Left lung (tissue), 10 donors: ENCODE results near the gene KIF4B. TPM values are rescaled to one million over a fixed set of nuclear protein-coding genes. Genes with fewer than 3 reads are reported as not detected.

Source experiments
- ATAC-seq: fragments of 200-7000 bp; cut with Tn5 transposase; one replicate; pipeline ENCODE4 v1.9.1; 2020; ENCODE audit warnings: moderate library complexity
- DNase-seq, 4 donors: peaks; one replicate each; pipeline ENCODE4 v3.0.0-alpha.2; 2013 to 2020
- H3K27ac ChIP-seq, 2 donors: fragments of 200-600 bp; sonication (generic) in 1 of 2; one replicate each; pipeline versions ENCODE4 v1.5.0 to v1.8.0; 2020 to 2021
- H3K27me3 ChIP-seq, 2 donors: fragments of 200-600 bp; sonication (generic) in 1 of 2; one replicate each; pipeline versions ENCODE4 v1.5.0 to v1.8.0; 2020 to 2021
- H3K36me3 ChIP-seq, 2 donors: fragments of 200-600 bp; sonication (generic) in 1 of 2; one replicate each; pipeline versions ENCODE4 v1.5.0 to v1.8.0; 2020 to 2021
- H3K4me1 ChIP-seq, 2 donors: fragments of 200-600 bp; one replicate each; pipeline ENCODE4 v1.8.0; 2021
- H3K4me3 ChIP-seq, 2 donors: fragments of 200-600 bp; sonication (generic) in 1 of 2; one replicate each; pipeline versions ENCODE4 v1.5.0 to v1.8.0; 2020 to 2021; ENCODE audit warnings: mild to moderate bottlenecking in 1 of 2
- H3K9me3 ChIP-seq, 2 donors: fragments of 200-600 bp; sonication (generic) in 1 of 2; one replicate each; pipeline versions ENCODE4 v1.5.0 to v1.8.0; 2020 to 2021
- CTCF ChIP-seq, 2 donors: fragments of 200-600 bp; sonication (generic) in 1 of 2; IDR thresholded peaks; one replicate each; pipeline versions ENCODE4 v1.5.0 to v1.8.0; 2021; ENCODE audit warnings: antibody characterized with exemption in 2 of 2
- intact Hi-C, 2 donors: fragments of 100-400 bp; cut with DNase I; formaldehyde crosslinking; loops; one replicate each; pipeline versions ENCODE4 v1.11.2 to v1.14.2; 2022
- polyA plus RNA-seq, 6 donors: library from polyadenylated mRNA; unstranded; fragments of 120-200 nt; gene quantifications; one replicate each; pipeline ENCODE4 v1.2.1, GENCODE V29; 2013; ENCODE audit not compliant: insufficient read length in 6 of 6
- total RNA-seq, 2 donors: library from RNA; stranded (reverse); fragmentation: NEBNext Ultra II Directional; extraction: Animal tissue kit (Norgen Biotek cat#: 25700); gene quantifications; one replicate each; pipeline ENCODE4 v1.2.1, GENCODE V29; 2021
- donor health status: DM: no; HTN: yes; CAD: no.
- donor health status: DM: no; HTN: no; CAD: no.

Gene KIF4B
- total and polyA plus RNA-seq, 8 donors, result 0.05 to 0.40 (median 0.24) TPM; not detected in 1

DNA sequence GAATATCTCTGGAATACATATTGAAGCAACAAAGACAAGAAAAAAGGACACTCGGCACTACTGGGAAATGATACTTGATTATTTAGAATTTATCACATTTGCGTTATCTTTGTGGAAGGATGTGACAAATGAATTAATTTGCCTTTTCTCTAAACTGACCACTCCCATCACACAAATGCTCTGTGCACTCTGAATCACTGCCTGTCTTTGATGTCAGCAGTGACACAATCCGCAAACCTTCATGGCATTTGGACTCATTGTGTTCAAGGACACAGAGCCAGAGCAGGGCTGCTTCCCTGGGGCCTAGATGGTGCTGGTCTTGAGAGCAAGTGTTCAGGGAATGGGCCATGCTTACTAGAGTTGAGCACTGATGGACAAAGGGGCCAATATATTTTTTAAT, 4.9 kb upstream of the KIF4B start:
- no peak for TF ChIP-seq CTCF (IDR thresholded peaks at IDR 0.05)
- DNase-seq, result no peak
- Histone ChIP-seq H3K36me3 (no peaks in the 10 kb centered on the region), H3K27me3 (no peaks in the 10 kb centered on the region), H3K27ac (no peak overlapping the region), H3K9me3 (no peaks in the 10 kb centered on the region), H3K4me3 (no peak overlapping the region), H3K4me1 (no peaks in the 10 kb centered on the region)
- intact Hi-C loops, result no loop called here
- no peak for ATAC-seq

DNA sequence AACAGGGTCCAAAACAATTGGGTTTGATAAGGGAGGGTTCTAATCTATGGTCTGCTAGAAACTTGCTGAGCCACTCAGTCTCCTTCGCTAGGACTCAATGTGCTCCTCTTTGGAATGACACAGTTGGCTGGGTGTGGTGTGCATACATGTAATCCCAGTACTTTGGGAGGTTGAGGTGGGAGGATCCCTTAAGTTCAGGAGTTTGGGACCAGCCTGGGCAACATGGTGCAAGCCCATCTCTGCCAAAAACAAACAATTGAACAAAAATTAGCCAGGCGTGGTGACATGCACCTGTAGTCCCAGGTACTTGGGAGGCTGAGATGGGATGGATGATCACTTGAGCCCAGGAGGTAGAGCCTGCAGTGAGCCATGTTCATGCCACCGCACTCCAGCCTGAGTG, 2.7 kb upstream of the KIF4B start:
- Histone ChIP-seq H3K4me3 (no peak overlapping the region), H3K27me3 (no peaks in the 10 kb centered on the region), H3K36me3 (no peaks in the 10 kb centered on the region), H3K9me3 (no peaks in the 10 kb centered on the region), H3K27ac (no peak overlapping the region), H3K4me1 (no peaks in the 10 kb centered on the region)
- DNase-seq, result no peak
- no peak for ATAC-seq
- TF ChIP-seq CTCF (IDR thresholded peaks at IDR 0.05), result no peak
- intact Hi-C loops, result no loop called here

- no peak for TF ChIP-seq CTCF (IDR thresholded peaks at IDR 0.05)
- Histone ChIP-seq H3K27ac (no peak overlapping the region), H3K9me3 (no peaks in the 10 kb centered on the region), H3K36me3 (no peaks in the 10 kb centered on the region), H3K4me3 (no peak overlapping the region), H3K4me1 (no peaks in the 10 kb centered on the region), H3K27me3 (no peaks in the 10 kb centered on the region)
- ATAC-seq (no peak), DNase-seq (no peak)
- intact Hi-C loops, result no loop called here
Measured at GRCh38 chr5:155015239-155015638, 1.7 kb downstream of the KIF4B start.

DNA sequence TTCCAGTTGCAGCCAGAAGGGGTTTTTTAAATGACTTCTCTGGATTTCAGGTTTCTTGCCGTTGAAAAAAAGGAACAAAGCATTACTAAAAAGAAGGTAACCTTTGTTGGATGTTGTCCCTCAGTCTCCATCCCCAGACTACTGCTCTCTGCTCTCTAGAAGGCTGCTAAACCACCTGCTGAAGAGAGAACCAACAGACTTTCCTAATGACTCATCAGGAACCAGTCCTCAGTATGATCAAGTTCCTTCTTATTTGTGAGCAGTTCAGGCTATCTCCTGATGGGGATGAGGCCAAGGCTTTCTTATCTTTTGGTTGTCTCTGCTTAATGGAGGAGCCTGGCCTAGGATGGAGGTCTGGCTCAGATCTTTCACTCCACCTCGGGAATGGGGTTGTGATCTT, 4.1 kb downstream of the KIF4B start:
- intact Hi-C loops, result no loop called here
- no peak for ATAC-seq
- no peak for TF ChIP-seq CTCF (IDR thresholded peaks at IDR 0.05)
- no peaks in the 10 kb centered on the region for H3K27me3 ChIP-seq
- no peaks in the 10 kb centered on the region for H3K36me3 ChIP-seq
- no peaks in the 10 kb centered on the region for H3K4me1 ChIP-seq
- H3K27ac ChIP-seq, result no peak overlapping the region
- DNase-seq, result no peak
- no peak overlapping the region for H3K4me3 ChIP-seq
- H3K9me3 ChIP-seq, result no peaks in the 10 kb centered on the region

DNA sequence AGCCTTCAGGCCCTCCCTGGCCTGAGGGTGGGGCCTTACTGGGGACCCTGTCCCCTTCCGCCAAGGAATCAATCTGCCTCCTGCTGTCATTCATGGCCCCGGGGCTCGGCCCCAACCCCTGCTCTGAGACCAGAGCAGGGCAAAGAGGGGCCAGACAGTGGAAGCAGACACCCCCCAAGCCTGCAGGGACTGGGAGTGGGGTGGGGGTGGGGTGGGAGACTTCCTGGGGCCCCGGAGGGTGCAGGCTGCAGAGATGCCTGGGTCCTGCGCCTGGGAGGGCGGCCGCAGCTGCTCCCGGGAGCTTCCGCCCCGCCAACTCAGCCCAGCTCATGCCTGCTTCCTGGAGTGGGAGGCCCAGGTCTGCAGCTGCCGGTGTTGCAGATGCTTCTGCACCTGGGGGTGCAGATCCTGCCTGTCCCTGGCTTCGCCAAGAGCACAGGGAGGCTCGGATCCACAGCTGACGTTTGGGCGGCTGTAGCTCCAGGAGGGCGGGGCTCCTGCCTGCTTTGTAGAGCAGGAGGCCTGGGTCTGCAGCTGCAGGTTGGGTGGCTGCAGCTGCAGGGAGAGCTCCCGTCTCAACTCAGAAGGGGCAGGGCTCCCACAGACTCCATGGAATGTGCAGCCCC, 6.2 kb downstream of the KIF4B start:
- no peak overlapping the region for H3K27ac ChIP-seq
- no peak for ATAC-seq

More for the DNA sequence above, 6.2 kb downstream of the KIF4B start:
- H3K9me3 ChIP-seq, result no peaks in the 10 kb centered on the region
- intact Hi-C loops, result no loop called here
- no peak for DNase-seq
- no peaks in the 10 kb centered on the region for H3K36me3 ChIP-seq
- TF ChIP-seq CTCF (IDR thresholded peaks at IDR 0.05), result no peak
- no peaks in the 10 kb centered on the region for H3K27me3 ChIP-seq
- no peak overlapping the region for H3K4me3 ChIP-seq
- no peaks in the 10 kb centered on the region for H3K4me1 ChIP-seq
